ENCODE data around the gene PTPRD.

PTPRD gene

GRCh38 chr9:8287970-8288369 lies 2324.8 kb downstream of the PTPRD start:
- DNase-seq (ENCODE audit: low read depth): no peak
- no peak overlapping the region for H3K4me3 ChIP-seq (ENCODE audit: control insufficient read depth, low read depth, low read length)
- no peak for TF ChIP-seq CTCF (IDR thresholded peaks at IDR 0.05; ENCODE audit: control insufficient read depth, insufficient read depth, low read depth, low read length, missing control alignments)

GRCh38 chr9:8287501-8287900 lies 2325.3 kb downstream of the PTPRD start:
- no peak for DNase-seq (ENCODE audit: low read depth)
- no peak for TF ChIP-seq CTCF (IDR thresholded peaks at IDR 0.05; ENCODE audit: control insufficient read depth, insufficient read depth, low read depth, low read length, missing control alignments)
- no peak overlapping the region for H3K4me3 ChIP-seq (ENCODE audit: control insufficient read depth, low read depth, low read length)

- no peak overlapping the region for H3K4me3 ChIP-seq (ENCODE audit: control insufficient read depth, low read depth, low read length)
- no peak for TF ChIP-seq CTCF (IDR thresholded peaks at IDR 0.05; ENCODE audit: control insufficient read depth, insufficient read depth, low read depth, low read length, missing control alignments)
- no peak for DNase-seq (ENCODE audit: low read depth)
These were observed 2327.9 kb downstream of the PTPRD start for GRCh38 chr9:8284884-8285283.

GRCh38 chr9:8282535-8282934 lies 2330.3 kb downstream of the PTPRD start:
- TF ChIP-seq CTCF (IDR thresholded peaks at IDR 0.05; ENCODE audit: control insufficient read depth, insufficient read depth, low read depth, low read length, missing control alignments): no peak
- no peak overlapping the region for H3K4me3 ChIP-seq (ENCODE audit: control insufficient read depth, low read depth, low read length)
- no peak for DNase-seq (ENCODE audit: low read depth)

- no peak for TF ChIP-seq CTCF (IDR thresholded peaks at IDR 0.05; ENCODE audit: control insufficient read depth, insufficient read depth, low read depth, low read length, missing control alignments)
- no peak overlapping the region for H3K4me3 ChIP-seq (ENCODE audit: control insufficient read depth, low read depth, low read length)
- DNase-seq (ENCODE audit: low read depth): no peak
These were observed 2332.0 kb downstream of the PTPRD start for GRCh38 chr9:8280811-8281210.

GRCh38 chr9:8278048-8278447 lies 2334.8 kb downstream of the PTPRD start:
- no peak overlapping the region for H3K4me3 ChIP-seq (ENCODE audit: control insufficient read depth, low read depth, low read length)
- no peak for DNase-seq (ENCODE audit: low read depth)
- TF ChIP-seq CTCF (IDR thresholded peaks at IDR 0.05; ENCODE audit: control insufficient read depth, insufficient read depth, low read depth, low read length, missing control alignments): no peak

GRCh38 chr9:8270235-8270634 lies 2342.6 kb downstream of the PTPRD start:
- DNase-seq (ENCODE audit: low read depth): no peak
- no peak overlapping the region for H3K4me3 ChIP-seq (ENCODE audit: control insufficient read depth, low read depth, low read length)
- TF ChIP-seq CTCF (IDR thresholded peaks at IDR 0.05; ENCODE audit: control insufficient read depth, insufficient read depth, low read depth, low read length, missing control alignments): no peak
